G401 (cell line): ENCODE results near the gene AZIN2. TPM values are rescaled to one million over a fixed set of nuclear protein-coding genes. Genes with fewer than 3 reads are reported as not detected.
"Not testable (repeated sequence)": the region's sequence is repeated elsewhere in the genome, so short reads cannot be mapped to it uniquely, and the experiment has no call there.

Experiments used
- DNase-seq: peaks from one replicate; pipeline ENCODE4 v3.0.0-alpha.2; 2015; ENCODE audit warnings: low spot score
- in situ Hi-C: cut with HindIII; loops from 2 replicates; pipeline ENCODE4 v1.10.0; 2016; ENCODE audit warnings: low sequenced_read_pairs, mixed read lengths
- total RNA-seq: library from RNA; depleted of rRNA; stranded (reverse); fragments of >200 nt; shearing (Covaris generic); gene quantifications from 2 replicates; pipeline ENCODE4 v1.2.3, GENCODE V29; 2014

The AZIN2 gene
- total RNA-seq, 1 experiment from 2014 or later, result 13.6 TPM

DNA sequence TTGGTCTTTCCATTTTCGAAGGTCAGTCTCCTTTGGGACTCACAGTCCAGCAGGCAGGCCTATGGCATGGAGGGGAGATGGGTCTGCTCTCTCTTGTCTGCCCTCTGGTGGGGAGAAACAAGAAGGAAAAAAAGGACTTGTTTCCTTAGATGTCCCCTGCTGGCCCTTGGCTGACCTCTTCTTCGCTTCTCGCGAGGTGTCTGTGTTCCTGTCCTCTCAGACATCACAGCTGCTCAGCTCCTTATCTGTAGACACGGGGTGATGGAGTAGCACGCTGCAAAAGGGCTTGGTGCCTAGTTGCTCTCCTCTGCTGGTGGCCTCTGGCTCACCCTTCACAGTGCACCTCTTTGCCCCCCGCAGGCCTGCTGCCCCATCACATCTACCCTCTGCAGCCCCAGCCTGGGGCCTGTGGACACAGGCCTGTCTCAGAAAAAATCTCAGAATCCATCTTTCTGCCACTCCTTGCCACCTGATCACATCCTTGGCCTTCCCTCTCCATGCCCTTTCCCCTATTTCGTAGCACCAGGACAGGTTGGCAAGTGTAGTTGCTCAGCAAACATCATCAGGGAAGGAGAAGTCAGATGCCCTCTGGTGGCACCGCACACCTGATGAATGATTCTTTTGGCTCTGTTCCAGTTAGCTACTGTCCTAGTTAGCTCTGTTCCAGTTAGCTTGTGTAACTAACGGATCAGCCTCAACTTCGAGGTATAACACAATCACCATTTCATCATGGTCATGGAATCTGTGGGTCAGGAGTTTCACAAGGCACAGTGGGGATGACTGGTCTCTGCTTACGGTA, 25.5 kb upstream of the AZIN2 start:
- in situ Hi-C loops, result no loop called here
- peak; percentile 87 for DNase-seq

DNA sequence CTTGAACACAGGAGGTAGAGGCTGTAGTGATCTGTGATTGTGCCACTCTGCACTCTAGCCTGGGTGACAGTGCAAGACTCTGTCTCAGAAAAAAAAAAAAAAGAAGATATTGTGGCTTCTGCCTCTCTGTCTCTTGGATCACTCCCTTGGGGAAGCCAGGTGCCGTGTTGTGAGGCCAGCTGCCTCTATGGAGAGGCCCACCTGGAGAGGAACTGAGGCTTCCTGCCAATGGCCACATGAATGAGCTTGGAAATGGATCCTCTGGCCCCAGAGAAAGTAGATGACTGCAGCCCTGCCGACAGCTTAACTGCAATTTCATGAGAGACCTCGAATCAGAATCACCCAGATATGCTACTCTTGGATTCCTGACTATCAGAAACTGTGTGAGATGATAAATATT, 24.5 kb upstream of the AZIN2 start:
- in situ Hi-C loops, result no loop called here
- peak; percentile 60 for DNase-seq

DNA sequence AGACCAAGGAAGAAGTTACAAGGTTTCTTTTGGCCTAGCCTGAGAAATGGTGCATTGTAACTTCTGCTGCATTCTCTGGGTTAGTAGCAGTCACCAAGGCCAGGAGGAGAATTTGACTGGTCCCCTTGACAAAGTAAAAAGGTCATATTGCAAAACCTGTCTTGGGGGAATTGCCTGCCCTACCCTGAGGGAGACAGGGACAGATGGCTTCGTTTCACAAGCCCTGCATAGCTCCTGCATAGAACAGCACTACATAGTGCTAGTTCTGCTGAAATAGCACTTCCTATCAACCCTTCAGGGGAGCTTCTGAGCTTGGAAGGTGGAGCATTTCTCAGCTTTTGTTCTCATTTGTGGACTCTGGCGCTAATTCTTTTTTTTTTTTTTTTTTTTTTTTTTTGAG, 23.9 kb upstream of the AZIN2 start:
- in situ Hi-C loops, result no loop called here
- DNase-seq, result peak; percentile 44

DNA sequence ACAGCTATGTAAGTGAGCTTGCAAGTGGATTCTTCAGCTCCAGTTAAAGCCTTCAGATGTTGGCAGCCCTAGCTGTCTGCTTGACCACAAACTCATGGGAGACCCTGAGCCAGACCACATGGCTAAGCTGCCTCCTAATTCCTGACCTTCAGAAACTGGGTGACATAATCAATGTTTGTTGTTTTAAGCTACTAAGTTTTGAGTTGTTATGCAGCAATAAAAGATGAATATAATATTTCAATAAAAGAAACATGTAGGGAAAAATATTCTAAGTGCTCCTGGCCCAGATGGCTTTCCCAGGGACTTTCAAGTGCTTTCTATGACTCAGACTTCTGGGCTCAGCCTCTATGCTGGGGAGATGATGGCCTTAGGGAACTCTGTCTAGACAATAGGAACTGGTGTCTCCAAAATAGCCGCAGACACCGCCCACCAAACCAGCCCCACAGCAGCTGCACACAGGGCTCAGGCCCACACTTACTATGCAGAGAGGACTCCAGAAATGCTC, 20.3 kb upstream of the AZIN2 start:
- DNase-seq, result no peak
- in situ Hi-C loops, result no loop called here

DNA sequence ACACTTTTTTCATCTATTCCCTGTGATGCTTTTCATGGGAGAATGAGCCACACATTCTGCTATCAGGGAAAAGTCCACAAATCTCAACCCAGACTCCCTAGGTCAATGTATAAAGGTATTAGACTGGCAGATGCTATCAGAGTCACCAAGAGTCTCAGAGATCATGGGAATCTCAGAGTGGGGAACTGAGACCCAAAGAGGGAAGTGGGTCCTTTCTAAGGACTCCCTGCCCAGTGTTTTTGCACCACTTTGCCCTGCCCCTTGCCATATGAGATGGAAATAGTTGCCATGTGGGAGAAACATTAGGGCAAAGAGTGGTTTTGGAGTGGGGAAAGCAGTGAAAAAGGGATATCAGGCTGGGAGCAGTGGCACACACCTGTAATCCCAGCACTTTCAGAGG, 19.1 kb upstream of the AZIN2 start:
- in situ Hi-C loops, result no loop called here
- no peak for DNase-seq

DNA sequence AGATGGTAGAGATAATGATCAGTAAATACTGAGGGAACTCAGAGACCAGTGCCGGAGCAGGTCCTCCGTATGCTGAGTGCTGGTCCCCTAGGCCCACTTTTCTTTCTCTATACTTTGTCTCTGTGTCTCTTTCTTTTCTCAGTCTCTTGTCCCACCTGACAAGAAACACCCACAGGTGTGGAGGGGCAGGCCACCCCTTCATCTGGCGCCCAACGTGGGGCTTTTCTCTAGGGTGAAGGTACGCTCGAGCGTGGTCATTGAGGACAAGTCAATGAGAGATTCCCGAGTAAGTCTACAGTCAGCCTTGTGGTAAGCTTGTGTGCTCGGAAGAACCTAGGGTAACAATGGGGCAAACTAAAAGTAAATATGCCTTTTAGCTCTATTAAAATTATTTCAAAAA, 16.7 kb upstream of the AZIN2 start:
- in situ Hi-C loops, DNase-seq: not testable (repeated sequence)

DNA sequence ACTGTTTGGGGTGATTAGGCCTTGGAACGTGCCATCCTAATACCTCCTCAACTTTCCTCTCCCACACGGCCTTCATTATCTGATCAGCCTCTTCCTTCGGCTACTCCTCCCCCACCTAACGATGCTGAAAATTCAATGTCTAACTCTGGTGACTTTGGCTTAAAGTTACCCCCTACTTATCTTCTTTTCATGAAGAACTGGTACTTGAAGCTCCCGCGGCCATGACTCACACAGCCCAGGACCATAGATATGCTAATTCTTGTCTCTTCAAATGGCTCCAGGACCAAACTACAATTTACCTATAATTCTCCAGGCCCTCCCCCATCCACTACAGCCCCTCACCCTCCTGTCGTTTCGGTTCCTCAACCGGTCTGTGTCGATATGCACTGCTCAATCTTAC, 15.7 kb upstream of the AZIN2 start:
- in situ Hi-C loops, result no loop called here

DNA sequence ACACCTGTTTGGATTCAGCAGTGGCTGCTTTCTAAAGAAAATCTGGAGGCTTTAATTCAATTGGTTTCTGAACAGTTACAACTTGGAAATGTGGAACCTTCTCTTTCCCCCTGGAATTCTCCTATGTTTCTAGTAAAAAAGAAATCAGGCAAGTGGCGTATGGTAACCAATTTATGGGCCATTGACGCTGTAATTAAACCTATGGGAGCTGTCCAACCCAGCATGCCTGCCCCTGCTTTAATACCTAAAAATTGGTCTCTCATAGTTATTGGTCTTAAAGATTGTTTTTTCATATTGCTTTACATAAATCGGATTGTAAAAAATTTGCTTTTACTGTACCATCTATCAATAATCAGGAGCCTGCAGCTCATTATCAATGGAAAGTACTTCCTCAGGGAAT, 14.5 kb upstream of the AZIN2 start:
- DNase-seq, in situ Hi-C loops: not testable (repeated sequence)

More for the DNA sequence above, 15.7 kb upstream of the AZIN2 start:
- no peak for DNase-seq

DNA sequence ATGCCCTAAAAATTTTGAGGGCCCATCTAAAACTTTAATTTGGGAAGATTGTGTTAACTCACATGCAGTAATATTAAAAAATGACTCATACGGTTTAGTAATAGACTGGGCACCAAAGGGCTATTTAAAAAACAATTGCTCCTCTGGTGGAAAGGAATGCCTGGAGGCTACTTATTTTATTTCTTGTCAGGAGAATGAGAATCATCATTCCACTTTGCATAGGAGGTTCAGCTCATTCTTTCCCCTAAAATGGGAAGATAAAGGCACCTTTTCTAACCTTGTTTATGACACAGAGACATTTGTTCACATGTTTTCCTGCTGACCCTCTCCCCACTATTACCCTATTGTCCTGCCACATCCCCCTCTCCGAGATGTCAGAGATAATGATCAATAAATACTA, 12.8 kb upstream of the AZIN2 start:
- DNase-seq, in situ Hi-C loops: not testable (repeated sequence)

DNA sequence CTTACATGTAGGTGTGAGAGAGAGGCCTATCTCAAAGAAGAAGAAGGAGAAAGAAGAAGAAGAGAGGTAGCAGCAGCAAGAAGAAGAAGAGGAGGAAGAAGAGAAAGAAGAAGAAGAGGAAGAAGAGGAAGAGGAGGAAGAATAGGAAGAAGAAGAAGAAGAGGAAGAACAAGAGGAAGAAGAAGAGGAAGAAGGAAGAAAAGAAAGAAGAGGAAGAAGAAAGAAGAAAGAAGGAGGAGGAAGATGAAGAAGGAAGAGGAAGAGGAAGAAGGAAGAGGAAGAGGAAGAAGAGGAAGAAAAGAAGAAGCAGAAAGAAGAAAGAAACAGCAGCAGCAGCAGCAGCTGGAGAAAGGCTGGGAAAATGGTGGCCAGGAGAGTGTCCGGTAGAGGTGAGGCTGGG, 10.3 kb upstream of the AZIN2 start:
- no peak for DNase-seq
- in situ Hi-C loops, result no loop called here

DNA sequence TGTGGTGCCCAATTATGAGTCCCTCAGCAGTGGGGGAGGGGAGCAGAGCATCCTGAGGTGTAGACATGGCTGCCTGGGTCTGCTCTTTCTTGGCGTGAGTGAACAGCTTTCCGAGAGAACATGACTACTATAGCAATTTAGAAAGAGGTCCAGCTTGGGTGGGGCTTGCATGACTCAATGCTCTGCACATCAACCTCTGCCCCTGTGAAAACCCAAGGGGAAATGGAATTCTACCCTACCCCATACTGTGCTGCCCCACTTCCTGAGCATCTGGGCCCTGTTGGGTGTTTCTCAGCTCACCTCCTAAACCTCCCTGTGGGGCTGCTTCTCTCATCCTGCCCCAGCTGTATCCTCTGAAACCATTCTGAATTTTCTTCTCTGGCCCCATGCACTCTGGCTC, 8.2 kb upstream of the AZIN2 start:
- no peak for DNase-seq
- in situ Hi-C loops, result no loop called here

DNA sequence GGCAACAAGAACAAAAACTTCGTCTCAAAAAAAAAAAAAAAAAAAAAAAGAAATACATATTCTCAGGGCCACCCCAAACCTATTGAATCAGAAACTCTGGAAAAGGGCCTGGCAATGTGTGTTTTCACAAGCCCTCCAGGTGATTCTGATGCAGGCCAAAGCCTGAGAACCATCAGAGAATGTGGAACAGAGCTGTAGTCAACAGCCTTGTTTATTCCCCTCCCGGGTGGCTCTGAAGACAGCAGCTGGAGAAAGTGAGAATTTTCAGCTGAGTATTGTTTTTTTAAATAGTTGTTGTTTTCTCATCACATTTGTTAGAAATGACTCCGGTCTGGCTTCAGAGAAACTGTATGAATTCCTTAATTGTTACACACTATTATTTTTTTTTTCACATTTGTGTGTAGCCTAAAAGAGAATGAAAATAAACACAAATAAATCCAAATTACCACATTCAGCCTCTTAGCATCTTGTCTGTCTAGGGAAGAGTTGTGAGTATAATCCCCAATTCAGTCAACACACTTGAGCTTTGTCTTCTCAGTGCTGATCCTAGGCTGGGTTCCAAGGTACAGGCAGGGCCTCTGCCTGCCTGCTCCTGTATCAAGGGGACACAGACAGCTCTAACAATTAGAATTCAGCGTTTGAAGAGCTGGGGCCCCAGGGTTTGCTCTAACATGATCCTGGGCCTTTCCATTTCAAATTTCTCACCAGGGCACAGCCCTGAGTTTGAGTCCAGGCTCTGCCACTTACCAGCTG, 6.6 kb upstream of the AZIN2 start:
- DNase-seq, result peak; percentile 29
- in situ Hi-C loops, result no loop called here

DNA sequence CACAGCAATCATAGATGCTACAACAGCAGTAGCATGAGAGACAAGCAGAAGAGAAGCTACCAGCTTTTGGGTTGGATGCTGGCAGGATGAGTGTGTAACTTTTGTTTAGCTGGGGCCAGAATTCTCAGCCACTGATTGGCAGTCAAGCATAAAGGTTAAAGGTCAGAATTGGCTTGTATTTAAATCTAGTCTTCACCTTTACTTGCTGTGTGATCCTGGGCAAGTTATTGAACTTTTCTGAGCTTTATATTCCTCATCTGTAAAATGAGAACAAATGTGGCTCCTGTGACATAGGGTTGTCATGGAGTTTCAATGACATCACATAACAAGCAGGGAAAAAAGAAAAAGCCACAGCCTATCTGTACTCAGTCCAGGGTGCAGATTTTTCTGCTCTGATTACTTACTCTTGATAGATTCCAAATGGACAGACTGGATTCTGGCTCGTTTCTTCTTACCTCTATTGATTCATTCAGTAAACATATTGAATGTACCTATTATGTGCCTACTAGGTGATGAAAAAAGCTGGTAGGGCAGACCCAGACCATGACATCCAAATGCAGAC, 2.8 kb upstream of the AZIN2 start:
- no peak for DNase-seq
- in situ Hi-C loops, result no loop called here

DNA sequence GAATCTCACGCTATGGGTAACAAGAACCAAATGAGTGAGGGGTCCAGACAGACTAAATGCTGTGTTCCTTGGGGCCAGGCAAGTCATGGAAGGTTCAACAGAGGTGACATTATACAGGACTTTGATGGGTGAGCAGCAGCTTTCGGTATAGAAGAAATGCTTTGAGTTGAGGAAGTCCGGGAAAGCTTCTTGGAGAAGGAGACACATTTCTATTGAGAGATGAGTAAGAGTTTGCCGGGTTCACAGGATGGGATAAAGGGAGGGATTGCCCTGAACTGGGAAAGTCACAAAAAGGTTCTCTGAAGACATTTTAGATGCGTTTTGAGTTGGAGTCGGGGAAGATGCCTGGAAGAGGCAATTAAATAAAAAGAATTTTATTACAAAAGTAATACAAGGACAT, 580 bp upstream of the AZIN2 start:
- no peak for DNase-seq
- in situ Hi-C loops, result no loop called here

DNA sequence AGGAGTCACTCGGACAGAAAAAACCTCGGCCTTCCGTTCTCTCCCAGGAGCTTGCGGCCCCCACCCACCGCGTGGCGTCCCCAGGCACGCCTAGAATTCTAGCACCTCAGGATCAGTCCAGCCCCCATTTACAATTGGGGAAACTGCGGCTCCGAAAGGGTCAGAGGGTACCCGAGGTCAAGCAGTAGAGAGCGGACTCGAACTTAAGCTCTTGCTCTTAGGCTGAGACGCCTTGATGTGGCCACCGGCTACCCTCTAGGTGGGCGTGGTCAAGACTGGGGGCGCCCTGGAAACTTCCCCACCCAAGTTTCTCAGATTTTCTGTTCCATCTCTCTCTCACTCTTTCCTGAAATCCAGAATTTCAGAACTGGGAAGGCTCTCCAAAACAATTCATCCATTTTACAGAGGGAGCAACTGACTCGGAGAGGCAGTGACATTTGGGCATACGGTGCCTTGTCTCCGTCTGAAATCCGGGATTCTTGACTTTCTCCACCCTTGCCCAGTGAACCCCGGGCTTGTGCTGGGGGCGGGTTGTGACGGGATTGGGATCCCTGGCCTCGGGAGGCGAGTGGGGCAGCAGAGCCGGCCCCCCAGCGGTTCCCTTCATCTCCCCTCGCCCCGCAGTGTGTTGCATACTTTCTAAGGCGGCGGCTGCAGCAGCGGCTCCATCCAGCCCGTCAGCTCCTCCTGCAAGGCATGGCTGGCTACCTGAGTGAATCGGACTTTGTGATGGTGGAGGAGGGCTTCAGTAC, 777 bp downstream of the AZIN2 start:
- in situ Hi-C loops, result no loop called here
- DNase-seq, result peak; percentile 36

DNA sequence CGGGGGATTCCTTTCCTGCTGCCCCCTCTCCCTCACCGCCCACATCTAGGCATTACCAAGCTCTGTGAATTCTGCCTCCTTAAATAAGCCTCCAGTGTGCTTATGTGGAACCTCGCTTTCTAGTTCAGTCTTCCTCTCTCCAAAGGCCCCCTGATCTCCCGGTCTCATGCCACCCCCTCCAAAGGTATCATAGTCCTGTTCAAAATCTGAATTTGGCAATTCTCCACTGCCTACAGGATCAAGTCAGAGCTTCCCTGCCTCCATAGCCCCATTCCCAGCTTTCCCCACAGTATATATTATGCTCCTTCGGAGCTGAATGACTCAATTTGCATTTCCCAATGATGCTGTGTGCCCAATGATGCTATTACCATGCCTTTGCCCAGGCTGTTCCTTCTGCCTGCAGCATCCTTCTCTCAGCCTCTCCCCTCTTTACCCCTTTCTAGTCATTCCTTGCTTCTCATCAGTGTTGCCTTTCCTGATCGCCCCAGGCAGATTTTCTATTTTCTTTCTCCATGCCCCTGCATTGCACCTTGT, 1.7 kb downstream of the AZIN2 start:
- in situ Hi-C loops, result no loop called here

DNA sequence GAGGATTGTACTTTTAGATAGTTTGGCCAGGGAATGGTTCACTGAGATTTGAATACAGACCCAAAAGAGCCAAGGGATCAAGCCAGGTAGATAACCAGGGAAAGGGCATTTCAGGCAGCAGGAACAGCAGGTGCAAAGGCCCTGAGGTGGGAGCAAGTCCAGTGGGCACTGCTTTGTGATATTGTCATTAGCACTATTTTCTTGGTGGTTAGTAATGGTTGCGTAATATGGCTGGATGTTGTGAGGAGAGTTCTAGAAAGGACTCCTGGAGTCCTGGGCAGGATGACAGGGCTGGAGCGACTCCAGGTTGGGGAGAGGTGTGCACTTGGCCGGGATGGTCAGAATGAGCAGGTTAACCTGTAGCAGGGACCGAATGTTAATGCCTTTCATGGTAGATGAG, 4.4 kb downstream of the AZIN2 start:
- DNase-seq, result no peak
- in situ Hi-C loops, result no loop called here

More for the DNA sequence above, 1.7 kb downstream of the AZIN2 start:
- peak; percentile 37 for DNase-seq

DNA sequence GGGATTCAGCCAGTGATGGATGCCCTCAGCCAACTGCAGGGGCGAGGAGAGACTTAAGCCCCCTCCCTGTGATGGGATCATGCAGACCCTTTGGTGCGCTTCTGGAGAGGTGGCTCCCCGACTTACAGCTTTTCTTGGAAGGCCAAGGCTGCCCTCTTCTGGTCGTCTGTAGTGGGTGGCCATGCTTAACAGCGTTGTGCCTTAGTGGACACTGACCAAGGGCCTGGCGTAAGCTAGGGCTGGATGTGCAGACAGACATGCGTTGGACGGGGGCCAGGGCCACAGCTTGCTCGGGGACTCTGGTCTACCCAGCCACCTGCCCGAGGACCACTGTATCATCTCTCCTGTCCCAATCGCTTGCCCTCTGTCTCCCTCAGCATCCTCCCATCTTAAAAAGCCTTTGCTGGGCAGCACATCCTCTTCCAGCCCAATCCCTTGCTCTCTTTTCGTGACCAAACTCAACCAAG, 5.5 kb downstream of the AZIN2 start:
- in situ Hi-C loops, result no loop called here
- DNase-seq, result peak; percentile 93

DNA sequence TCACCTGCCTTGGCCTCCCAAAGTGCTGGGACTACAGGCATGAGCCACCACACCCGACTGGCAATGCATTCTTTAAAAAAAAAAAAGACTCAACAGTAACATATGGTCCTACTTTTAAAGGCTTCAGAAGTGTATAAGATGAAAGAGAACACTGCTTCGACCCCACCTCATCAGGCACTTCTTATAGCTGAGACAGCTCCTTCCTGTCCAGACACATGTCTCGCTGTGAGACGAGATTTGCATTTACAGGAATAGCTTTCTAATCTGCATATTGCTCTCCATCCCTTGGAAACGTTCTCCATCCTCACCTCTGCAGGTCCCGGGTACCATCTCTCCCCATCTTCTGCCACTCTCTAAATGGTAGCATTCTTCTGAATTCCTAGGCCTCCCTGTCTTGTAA, 6.7 kb downstream of the AZIN2 start:
- DNase-seq, result no peak
- in situ Hi-C loops, result no loop called here
